GM20000 (cell line): Measurements from ENCODE around the gene FXYD1.

Source experiments
- DNase-seq: peaks from one replicate; pipeline ENCODE4 v3.0.0; 2012; ENCODE audit warnings: low spot score
- TF ChIP-seq, protein P1 (sequence below): IDR thresholded peaks from 2 replicates; pipeline ENCODE4 v1.5.1; 2012; ENCODE audit warnings: mild to moderate bottlenecking, control low read depth; ENCODE audit errors: extremely low read depth, missing control alignments

FXYD1 gene

DNA sequence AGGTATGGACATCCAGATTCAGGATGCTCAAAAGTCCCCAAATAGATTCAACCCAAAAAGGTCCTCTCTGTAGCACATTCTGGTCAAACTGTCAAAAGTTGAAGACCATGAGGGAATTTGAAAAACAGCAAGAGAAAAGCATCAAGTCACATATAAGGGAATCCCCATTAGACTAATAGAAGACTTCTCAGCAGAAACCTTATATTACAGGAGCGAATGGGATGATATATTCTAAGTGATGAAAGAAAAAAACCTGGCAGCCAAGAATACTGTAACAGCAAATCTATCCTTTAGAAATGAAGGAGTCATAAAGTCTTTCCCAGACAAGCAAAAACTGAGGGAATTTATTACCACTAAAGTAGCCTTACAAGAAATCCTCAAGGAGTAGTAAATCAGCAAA lies 45.6 kb downstream of the FXYD1 start:
- no peak for DNase-seq
- TF ChIP-seq, protein P1, sequence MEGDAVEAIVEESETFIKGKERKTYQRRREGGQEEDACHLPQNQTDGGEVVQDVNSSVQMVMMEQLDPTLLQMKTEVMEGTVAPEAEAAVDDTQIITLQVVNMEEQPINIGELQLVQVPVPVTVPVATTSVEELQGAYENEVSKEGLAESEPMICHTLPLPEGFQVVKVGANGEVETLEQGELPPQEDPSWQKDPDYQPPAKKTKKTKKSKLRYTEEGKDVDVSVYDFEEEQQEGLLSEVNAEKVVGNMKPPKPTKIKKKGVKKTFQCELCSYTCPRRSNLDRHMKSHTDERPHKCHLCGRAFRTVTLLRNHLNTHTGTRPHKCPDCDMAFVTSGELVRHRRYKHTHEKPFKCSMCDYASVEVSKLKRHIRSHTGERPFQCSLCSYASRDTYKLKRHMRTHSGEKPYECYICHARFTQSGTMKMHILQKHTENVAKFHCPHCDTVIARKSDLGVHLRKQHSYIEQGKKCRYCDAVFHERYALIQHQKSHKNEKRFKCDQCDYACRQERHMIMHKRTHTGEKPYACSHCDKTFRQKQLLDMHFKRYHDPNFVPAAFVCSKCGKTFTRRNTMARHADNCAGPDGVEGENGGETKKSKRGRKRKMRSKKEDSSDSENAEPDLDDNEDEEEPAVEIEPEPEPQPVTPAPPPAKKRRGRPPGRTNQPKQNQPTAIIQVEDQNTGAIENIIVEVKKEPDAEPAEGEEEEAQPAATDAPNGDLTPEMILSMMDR = no peak

DNA sequence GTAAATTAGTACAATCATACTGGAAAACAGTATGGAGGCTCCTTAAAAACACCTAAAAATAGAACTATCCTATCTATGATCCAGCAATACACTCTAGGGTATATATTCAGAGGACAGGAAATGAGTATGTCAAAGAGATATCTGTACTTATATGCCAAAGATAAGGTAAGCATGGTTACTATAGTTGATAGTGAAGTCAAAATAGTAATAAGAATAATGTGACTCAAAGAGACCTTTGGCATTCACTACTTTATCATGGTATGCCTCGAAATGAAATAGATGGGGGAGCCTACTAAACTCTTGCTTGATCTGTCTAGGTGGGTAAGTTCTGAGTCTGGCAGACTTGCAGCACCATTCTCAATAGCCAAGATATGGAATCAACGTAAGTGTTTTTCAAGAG lies 46.3 kb downstream of the FXYD1 start:
- TF ChIP-seq, protein P1 = no peak
- DNase-seq = no peak
